Endothelial cell of umbilical vein (primary cell): ENCODE data around the gene HLA-DQA2.

ENCODE experiments used
- EZH2 ChIP-seq: IDR thresholded peaks from 2 replicates; pipeline ENCODE4 v1.6.1; 2012; ENCODE audit warnings: borderline replicate concordance, low read depth, mild to moderate bottlenecking, moderate library complexity, low read length, inconsistent platforms; ENCODE audit not compliant: severe bottlenecking
- FOS ChIP-seq: IDR thresholded peaks from 2 replicates; pipeline ENCODE4 v1.6.1; 2011; ENCODE audit warnings: mild to moderate bottlenecking, low read length, moderate library complexity, borderline replicate concordance; ENCODE audit not compliant: insufficient read depth
- GATA2 ChIP-seq: IDR thresholded peaks from 2 replicates; pipeline ENCODE4 v1.7.0; 2011; ENCODE audit warnings: low read depth, mild to moderate bottlenecking, moderate library complexity, mixed read lengths, low read length; ENCODE audit not compliant: insufficient read length, insufficient read depth
- JUN ChIP-seq: IDR thresholded peaks from 2 replicates; pipeline ENCODE4 v1.6.1; 2011; ENCODE audit warnings: borderline replicate concordance, low read depth; ENCODE audit not compliant: insufficient read length, insufficient read depth
- MYC ChIP-seq: IDR thresholded peaks from one replicate; pipeline ENCODE4 v1.6.1; 2011; ENCODE audit warnings: mild to moderate bottlenecking, low read depth, low read length
- POLR2A ChIP-seq: IDR thresholded peaks from 2 replicates; pipeline ENCODE4 v1.6.1; 2012; ENCODE audit warnings: low read depth, mild to moderate bottlenecking, control low read depth, low read length
- POLR2AphosphoS5 ChIP-seq: IDR thresholded peaks from 2 replicates; pipeline ENCODE4 v1.6.1; 2012; ENCODE audit warnings: low read depth, mild to moderate bottlenecking, control low read depth, low read length, moderate library complexity; ENCODE audit not compliant: insufficient read depth
- TF ChIP-seq, protein P1 (sequence below), 2 donors: IDR thresholded peaks; 1 replicate in 1 of 2; 2 replicates in 1 of 2; pipeline ENCODE4 v1.5.1; 2011; ENCODE audit warnings: low read length in 2 of 2, mild to moderate bottlenecking in 2 of 2, moderate library complexity in 2 of 2, control low read depth in 1 of 2, inconsistent platforms in 1 of 2, low read depth in 1 of 2; ENCODE audit not compliant: insufficient read depth in 1 of 2; ENCODE audit errors: extremely low read depth in 1 of 2
- TF ChIP-seq, protein P2 (sequence below): IDR thresholded peaks from 2 replicates; pipeline ENCODE4 v1.6.1; 2011; ENCODE audit not compliant: insufficient read depth, insufficient read length

GRCh38 chr6:32744776-32745175 is 3.6 kb downstream of the HLA-DQA2 start:
- TF ChIP-seq, protein P1, sequence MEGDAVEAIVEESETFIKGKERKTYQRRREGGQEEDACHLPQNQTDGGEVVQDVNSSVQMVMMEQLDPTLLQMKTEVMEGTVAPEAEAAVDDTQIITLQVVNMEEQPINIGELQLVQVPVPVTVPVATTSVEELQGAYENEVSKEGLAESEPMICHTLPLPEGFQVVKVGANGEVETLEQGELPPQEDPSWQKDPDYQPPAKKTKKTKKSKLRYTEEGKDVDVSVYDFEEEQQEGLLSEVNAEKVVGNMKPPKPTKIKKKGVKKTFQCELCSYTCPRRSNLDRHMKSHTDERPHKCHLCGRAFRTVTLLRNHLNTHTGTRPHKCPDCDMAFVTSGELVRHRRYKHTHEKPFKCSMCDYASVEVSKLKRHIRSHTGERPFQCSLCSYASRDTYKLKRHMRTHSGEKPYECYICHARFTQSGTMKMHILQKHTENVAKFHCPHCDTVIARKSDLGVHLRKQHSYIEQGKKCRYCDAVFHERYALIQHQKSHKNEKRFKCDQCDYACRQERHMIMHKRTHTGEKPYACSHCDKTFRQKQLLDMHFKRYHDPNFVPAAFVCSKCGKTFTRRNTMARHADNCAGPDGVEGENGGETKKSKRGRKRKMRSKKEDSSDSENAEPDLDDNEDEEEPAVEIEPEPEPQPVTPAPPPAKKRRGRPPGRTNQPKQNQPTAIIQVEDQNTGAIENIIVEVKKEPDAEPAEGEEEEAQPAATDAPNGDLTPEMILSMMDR (IDR thresholded peaks at IDR 0.05; ENCODE audit: extremely low read depth in 1 of 2, insufficient read depth in 1 of 2, low read depth in 1 of 2, low read length in 2 of 2) = no peak
- TF ChIP-seq MYC = no peak
- TF ChIP-seq POLR2A = no peak
- TF ChIP-seq, protein P2, sequence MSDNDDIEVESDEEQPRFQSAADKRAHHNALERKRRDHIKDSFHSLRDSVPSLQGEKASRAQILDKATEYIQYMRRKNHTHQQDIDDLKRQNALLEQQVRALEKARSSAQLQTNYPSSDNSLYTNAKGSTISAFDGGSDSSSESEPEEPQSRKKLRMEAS = no peak
- TF ChIP-seq JUN = no peak
- TF ChIP-seq POLR2AphosphoS5 = no peak
- no peak for TF ChIP-seq EZH2
- no peak for TF ChIP-seq FOS
- no peak for TF ChIP-seq GATA2
